OCI-M1 (cell line): ENCODE results near the gene BLCAP.
"Not testable (repeated sequence)": the region's sequence is repeated elsewhere in the genome, so short reads cannot be mapped to it uniquely, and the experiment has no call there.

Experiments
- DNase-seq: peaks from one replicate; lab custom pipeline; 2025; lab: John Stamatoyannopoulos, UW

BLCAP gene

DNA sequence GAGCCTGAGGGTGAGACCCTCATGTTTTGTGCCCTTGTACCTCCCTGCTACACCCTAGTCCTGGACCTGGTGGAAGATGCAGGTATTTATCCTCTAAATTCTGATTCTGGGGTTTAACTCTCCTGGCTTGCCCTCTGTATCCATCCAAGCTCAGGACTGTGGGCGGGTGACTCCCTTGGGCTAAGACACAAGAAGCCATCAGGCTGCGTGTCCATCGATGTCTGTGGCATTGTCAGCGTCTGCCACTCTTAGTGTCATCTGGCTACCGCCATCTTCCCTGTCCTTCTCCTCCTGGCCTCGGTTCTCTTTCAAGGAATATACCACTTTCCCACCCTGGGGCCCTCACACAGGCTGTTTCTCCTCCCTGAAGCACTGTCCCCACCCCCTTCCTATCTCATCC, 28.9 kb upstream of the BLCAP start:
- no peak for DNase-seq

DNA sequence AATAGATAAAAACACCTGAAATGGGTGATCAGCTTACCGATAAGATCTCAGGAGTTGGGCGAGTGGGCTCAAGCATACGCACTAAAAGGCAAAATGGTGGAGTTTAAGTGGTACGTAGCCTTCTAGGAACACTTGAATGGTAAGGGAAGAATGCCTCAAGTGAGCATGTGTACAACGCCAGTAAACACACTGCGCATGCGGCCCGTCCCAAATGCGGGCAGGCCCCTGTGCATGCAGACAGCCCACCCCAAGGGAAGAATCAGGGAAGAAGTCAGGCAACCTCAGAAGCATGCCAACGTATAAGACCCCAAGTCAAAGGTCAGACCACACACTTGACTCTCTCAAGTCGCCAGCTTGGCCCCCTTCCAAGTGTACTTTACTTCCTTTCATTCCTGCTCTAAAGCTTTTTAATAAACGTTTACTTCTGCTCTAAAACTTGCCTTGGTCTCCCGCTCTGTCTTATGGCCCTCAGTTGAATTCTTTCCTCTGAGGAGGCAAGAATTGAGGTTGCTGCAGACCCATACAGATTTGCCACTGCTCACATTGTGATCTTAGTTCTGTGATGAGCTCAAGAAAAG, 27.1 kb upstream of the BLCAP start:
- not testable (repeated sequence) for DNase-seq

DNA sequence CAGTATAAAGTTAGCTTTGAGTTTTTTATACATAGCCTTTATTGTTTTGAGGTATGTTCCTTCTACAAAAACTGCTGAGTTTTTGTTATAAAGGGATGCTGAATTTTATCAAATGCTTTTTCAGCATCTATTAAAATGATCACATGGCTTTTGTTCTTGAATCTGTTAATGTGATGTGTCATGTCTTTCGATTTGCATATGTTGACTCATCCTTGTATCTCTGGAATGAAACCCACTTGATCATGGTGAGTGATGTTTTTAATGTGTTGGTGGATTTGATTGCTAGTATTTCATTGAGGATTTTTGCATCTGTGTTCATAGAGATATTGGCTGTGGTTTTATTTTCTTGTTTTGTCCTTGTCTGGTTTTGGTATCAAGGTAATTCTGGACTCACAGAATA, 24.7 kb upstream of the BLCAP start:
- DNase-seq: peak; percentile 14

DNA sequence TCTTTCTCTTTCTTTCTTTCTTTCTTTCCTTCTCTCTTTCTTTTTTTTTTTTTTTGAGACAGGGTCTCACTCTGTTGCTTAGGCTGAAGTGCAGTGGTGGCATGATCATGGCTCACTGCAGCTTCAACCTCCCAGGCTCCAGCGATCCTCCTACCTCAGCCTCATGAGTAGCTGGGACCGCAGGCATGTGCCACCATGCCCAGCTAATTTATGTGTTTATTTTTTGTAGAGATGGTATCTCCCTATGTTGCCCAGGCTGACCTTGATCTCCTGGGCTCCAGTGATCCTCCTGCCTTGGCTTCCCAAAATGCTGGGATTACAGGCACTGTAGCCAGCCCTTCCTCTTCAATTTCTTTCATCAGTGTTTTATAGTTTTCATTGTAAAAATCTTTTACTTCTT, 24.0 kb upstream of the BLCAP start:
- not testable (repeated sequence) for DNase-seq

DNA sequence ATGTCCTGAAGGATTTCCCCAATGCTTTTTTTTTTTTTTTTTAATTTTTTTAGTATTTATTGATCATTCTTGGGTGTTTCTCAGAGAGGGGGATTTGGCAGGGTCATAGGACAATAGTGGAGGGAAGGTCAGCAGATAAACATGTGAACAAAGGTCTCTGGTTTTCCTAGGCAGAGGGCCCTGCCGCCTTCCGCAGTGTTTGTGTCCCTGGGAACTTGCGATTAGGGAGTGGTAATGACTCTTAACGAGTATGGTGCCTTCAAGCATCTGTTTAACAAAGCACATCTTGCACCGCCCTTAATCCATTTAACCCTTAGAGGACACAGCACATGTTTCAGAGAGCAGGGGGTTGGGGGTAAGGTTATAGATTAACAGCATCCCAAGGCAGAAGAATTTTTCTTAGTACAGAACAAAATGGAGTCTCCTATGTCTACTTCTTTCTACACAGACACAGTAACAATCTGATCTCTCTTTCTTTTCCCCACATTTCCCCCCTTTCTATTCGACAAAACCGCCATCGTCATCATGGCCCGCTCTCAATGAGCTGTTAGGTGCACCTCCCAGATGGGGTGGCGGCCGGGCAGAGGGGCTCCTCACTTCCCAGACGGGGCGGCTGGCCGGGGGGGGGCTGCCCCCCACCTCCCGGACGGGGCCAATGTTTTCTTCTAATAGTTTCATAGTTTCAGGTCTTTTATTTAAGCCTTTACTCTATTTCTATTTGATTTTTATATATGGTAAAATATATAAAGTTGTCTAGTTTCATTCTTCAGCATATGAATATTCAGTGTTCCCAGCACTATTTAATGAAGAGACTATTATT, 22.6 kb upstream of the BLCAP start:
- DNase-seq: not testable (repeated sequence)

DNA sequence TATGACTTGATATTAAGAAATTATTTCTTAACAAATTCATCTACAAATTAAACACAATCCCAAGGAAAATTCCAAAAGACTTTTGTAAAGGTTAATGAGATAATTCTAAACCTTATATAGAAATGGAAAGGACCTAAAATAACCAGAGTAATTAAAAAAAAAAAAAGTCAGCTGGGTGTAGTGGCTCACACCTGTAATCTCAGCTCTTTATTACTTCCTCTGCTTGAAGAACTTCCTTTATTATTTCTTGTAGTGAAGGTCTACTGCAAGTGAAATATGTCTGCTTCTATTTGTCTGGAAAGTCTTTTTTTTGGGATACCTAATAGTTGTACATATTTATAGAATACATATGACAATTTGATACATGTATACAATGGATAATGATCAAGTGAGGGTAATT, 20.2 kb upstream of the BLCAP start:
- no peak for DNase-seq

DNA sequence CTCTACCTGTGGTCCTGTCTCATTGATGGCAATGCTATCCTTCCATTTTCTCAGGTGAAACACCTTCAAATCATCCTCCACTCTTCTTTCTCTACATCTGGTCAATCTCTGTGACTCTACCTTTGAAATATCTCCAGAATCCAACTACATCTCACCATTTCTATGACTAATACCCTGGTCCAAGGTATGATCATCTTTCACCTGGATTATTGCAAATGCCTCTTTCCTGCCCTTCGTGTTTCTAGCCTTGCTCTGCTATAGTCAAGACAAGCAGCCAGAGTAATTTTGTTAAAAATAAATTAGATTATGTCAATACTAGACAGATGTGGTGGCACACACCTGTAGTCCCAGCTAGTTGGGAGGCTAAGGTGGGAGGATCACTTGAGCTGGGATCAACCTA, 17.8 kb upstream of the BLCAP start:
- DNase-seq: no peak

DNA sequence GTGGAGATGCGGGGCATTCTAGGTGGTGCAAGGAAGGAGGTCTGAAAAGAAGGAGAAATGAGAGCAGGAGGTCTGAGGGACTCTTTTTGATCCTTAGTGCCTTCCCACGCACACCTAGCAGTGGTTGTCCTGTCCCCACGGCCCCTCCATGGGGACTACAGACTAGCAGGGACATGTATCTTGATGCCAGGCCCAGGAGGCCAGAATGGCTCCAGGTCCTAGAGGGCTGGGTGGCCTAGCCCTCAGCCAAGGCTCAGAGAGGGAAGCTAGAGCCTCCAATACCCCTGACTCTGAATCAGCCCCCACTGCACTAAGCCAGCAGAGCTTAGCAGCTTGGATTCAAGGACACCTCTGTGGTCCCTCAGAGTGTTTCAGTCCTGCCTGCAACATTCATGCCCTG, 16.7 kb upstream of the BLCAP start:
- DNase-seq: no peak

DNA sequence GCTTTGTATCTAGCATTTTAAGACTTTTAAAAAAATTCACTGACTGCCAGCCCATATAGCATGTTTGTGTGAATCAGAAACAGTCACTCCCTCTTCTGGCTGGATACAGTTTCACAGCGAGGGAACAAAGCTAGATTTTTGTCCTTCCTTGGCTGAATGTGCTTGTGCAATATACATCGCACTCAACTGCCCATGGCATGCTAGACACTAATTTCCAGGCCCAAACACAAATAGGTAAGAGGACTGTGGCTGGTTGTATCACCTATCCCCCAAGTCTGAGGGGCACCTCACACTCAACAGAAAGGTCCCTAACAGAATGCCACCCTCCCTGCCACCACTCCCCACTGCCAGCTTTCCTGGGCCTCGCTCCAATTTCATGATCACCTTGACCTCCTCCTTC, 16.2 kb upstream of the BLCAP start:
- DNase-seq: peak; percentile 40

DNA sequence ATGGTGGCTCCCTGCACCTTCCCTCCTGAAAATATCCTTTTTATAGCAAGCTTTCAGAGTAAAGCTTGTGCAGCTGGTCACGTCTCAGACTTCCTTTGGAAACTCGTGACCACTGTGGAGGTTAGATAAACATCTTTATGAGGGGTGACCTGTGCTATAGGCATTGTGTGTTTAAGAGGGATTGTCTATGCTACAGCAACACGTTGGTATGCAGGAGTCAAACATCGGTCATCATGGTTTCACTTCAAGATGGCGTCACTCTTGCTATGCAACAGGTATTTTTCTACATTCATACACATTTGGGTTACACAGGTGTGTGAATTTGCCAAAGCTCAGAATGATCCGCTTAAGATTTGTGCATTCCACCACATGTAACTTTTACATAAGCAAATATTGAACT, 14.6 kb upstream of the BLCAP start:
- no peak for DNase-seq

DNA sequence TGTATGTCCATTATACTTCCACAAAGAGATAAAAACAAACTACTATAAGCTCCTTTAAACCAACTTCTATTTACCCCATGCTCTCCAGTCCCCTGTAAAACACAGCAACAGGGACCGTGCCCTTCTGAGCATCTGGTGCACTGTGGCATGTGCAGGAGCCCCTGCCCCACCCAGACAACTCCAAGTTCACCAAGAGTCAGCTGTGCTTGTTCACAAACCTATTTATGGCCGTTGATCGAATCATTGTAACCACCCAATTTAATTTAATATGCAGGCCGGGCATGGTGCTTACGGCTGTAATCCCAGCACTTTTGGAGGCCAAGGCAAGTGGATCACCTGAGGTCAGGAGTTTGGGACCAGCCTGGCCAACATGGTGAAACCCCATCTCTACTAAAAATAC, 13.7 kb upstream of the BLCAP start:
- DNase-seq: no peak

DNA sequence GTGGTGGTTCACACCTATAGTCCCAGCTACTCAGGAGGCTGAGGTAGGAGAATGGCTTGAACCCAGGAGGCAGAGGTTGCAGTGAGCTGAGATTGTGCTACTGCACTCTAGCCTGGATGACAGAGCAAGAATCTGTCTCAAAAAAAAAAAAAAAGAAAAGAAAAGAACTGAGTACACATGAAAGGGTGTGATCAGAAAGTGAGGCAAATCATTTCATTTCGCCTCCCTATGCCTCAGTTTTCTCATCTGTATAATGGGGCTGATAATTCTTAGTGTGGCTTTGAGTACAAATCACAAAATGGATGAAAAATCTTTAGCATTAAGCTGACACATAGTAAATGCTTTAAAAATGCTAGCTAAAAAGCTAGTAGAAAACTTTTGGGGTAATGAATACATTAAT, 13.2 kb upstream of the BLCAP start:
- DNase-seq: not testable (repeated sequence)

DNA sequence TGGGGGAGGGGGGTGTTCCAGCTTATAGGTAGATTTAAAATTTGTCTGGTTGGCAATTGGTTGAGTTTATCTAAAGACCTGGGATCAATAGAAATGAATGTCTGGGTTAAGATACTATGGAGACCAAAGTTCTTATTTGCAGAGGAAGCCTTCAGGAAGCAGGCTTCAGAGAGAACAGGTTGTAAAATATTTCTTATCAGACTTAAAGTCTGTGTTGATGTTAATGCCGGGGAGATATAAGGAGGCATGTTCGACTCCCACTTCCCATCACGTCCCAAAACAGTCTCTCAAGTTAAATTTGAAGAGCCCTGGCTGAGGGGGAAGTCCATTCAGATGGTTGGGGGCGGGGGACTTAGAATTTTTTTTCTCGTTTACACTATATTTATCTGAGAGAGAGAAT, 12.3 kb upstream of the BLCAP start:
- peak; percentile 50 for DNase-seq

DNA sequence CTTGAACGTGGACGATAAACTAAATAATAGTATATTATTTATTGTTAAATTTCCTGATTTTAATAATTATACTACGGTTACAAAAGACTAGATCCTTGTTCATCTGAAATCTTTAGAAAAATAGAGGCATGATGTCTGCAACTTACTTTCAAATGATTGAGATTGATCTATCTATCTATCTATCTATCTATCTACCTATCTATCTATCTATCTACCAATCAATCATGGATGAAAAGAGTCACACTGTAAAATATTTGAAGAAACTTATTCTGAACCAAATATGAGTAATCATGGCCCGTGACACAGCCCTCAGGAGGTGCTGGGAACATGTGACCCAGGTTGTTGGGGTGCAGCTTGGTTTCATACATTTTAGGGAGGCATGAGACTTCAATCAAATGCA, 11.7 kb upstream of the BLCAP start:
- no peak for DNase-seq

DNA sequence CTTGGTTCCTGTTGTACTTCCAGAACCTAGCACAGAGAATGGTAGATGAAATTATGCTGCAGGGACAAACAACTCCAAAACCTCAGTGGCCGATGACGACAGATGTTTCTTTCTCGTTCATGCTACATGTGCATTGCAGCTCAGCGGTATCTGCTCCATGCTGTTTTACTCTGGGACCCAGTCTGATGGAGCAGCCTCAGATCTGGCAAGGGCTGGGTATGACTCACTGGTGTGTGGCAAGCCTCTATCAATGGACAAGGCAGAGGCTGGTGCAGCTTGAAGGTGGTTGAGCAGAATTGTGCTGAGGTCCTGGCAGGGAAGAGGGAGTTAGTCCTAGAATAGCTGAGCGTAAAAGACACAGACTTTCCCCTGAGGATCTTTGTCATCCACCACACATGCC, 10.3 kb upstream of the BLCAP start:
- peak; percentile 20 for DNase-seq

DNA sequence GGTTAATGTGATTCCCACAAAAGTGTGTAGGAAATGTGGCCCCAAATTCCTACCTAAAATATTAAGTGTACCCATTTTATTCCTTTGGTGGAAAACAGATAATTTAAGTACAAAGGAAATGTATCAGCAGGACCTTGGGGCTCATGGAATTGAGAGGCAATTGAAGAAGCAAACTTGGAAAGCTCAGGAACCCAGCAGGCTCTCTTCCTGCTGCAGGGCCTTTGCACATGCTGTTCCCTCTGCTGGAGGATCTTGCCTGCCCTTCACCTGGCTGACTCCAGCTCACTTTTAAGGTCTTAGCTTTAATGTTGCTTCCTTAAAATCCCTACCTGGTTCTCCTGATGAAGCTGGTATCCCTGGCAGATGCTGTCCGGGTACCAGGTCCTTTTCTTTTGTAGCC, 9.8 kb upstream of the BLCAP start:
- DNase-seq: no peak

DNA sequence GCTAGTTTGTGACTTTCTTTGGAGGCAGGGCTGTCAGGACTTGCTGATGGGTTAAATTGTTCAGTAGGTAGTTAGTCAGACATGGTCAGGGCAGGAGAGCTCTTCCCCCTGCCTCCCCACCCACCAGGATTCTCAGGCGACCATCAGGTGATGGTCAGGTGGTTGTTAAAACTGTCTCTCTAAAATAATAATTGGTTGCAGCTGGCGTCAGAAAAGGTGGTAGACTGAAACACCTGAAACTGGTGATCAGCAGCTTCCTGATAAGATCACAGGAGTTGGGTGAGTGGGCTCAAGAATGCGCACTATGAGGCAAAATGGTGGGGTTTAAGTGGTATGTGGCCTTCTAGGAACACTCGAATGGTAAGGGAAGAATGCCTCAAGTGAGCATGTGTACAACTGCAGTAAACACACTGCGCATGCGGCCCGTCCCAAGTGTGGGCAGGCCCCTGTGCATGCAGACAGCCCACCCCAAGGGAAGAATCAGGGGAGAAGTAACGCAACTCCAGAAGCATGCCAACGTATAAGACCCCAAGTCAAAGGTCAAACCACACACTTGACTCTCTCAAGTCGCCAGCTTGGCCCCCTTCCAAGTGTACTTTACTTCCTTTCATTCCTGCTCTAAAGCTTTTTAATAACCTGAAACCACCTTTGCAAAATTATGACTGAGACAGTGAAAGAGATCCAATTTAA, 7.9 kb upstream of the BLCAP start:
- DNase-seq: no peak

DNA sequence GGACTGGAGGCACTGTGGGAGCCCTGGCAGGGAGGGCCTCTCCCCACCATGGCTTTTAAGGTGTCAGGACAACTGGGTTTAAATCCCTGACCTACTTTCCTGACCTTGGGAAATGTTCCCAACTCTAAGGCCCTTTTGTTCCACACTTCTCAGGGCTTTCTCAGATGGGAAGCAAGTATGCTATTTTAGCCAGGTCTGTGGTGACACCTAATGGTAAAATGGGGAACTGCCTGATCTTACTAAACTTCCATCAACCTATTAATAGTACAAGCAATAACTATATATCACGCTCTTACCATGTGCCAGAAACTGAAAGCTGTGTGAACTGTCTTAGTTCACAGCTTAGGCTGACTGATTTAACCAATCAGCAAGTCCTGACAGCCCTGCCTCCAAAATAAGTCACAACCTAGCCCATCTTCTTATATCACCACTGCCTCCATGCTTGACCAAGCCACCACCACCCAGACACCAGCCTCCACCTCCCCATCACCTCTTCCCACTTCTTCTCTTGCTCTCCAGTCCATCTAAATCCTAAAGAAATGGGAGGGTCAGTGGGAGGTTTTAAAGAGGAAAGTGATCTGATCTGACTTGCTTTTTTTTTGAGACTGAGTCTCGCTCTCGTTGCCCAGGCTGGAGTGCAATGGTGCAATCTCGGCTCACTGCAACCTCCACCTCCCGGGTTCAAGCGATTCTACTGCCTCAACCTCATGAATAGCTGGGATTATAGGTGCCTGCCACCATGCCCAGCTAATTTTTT, 6.9 kb upstream of the BLCAP start:
- DNase-seq: peak; percentile 93

DNA sequence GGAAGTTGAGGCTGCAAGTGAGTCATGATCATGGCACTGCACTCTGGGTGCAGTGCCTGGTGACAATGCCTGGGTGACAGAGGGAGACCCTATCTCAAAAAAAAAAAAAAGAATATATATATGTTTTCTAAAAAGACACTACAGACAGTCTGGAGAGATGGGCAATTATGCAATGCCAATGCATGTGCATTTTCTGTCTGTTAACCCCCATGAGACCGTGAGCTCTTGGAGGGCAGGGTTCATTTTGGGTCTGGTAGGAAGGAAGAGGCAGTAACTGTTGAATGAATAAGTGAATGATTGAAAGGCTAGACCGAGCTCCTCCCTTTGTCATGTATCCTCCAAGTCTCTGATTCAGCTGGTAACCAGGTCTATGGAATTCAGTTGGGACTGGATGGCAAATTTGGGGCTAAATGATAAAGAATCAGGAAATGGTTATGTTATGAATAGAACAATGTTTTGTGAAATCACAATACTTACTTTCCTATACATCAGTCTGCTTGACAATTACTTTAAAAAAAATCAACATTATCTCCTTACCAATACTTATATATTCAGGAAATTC, 5.6 kb upstream of the BLCAP start:
- DNase-seq: no peak

DNA sequence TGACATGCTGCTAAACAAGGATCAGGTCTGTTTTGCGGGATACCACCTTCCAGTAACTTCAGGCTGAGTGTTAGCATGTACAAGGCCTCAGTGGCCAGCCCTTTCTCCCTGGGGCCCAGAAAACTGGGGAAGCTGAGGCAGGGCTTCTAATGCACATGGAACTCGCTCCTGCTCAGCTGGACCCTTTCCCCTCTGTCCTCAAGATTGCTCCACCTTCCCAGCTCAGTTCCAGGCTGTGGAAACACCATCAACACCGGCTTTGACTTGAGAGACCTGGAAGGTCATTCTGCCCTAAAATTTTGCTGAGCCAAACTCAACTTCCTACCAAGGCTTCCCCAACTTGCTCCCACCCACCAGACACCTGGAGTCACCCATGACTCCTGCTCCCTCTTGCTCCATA, 4.2 kb upstream of the BLCAP start:
- DNase-seq: no peak

DNA sequence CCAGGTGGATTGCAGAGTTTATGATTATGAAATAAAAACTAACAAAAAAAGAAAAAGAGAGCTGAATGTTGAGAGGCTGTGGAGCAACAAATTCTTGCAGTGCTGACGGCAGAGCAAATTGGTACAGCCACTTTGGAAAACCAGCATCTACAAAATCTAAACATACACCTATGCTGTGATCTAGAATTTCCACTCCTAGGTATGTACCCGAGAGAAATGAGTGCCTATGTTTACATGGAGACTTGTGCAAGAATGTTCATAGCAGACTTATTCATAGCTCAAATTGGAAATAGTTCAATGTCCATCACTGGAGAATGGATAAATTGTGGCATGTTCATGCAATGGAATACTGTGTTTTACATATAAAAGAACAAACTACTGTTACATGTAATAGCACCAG, 3.0 kb upstream of the BLCAP start:
- no peak for DNase-seq

DNA sequence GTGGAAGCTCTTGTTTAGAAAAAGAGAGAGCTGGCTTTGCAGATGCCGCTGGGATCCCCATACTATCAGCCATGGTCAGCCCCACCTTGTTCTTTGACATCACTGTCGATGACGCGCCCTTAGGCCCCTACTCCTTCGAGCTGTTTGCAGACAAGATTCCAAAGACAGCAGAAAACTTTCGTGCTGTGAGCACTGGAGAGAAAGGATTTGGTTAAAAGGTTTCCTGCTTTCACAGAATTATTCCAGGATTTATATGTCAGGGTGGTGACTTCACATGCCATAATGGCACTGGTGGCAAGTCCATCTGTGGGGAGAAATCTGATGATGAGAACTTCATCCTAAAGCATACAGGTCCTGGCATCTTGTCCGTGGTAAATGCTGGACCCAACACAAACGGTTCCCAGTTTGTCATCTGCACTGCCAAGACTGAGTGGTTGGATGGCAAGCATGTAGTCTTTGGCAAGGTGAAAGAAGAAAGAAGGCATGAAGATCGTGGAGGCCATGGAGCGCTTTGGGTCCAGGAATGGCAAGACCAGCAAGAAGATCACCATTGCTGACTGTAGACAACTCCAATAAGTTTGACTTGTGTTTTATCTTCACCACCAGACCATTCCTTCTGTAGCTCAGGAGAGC, 2.4 kb upstream of the BLCAP start:
- DNase-seq: no peak
